ENCODE results near the gene PRKCA. TPM values are rescaled to one million over a fixed set of nuclear protein-coding genes. Genes with fewer than 3 reads are reported as not detected.

Gene PRKCA
- total RNA-seq, 4 donors from 2014 or later: 9.0 to 76.1 (median 15.1) TPM

- intact Hi-C loops (cut with DNase I; ENCODE audit: low total_unique reads): no loop called here
- Histone ChIP-seq H3K27me3 (no peaks in the 10 kb centered on the region), H3K9me3 (no peaks in the 10 kb centered on the region), H3K36me3 (no peaks in the 10 kb centered on the region), H3K4me3 (no peak overlapping the region), H3K4me1 (no peaks in the 10 kb centered on the region), H3K27ac (no peak overlapping the region)
- no peak for TF ChIP-seq POLR2A (IDR thresholded peaks at IDR 0.05)
- TF ChIP-seq CTCF (IDR thresholded peaks at IDR 0.05): no peak
- no peak for DNase-seq
Observed at GRCh38 chr17:66686601-66687000, 384.2 kb downstream of the PRKCA start.

GRCh38 chr17:66687570-66688284 lies 385.3 kb downstream of the PRKCA start:
- Histone ChIP-seq H3K36me3 (no peaks in the 10 kb centered on the region), H3K4me3 (no peak overlapping the region), H3K27me3 (no peaks in the 10 kb centered on the region), H3K9me3 (no peaks in the 10 kb centered on the region), H3K4me1 (no peaks in the 10 kb centered on the region), H3K27ac (no peak overlapping the region)
- intact Hi-C loops (cut with DNase I; ENCODE audit: low total_unique reads): no loop called here
- TF ChIP-seq CTCF (IDR thresholded peaks at IDR 0.05): no peak
- TF ChIP-seq POLR2A (IDR thresholded peaks at IDR 0.05): no peak
- no peak for DNase-seq

GRCh38 chr17:66689221-66689620 lies 386.8 kb downstream of the PRKCA start:
- Histone ChIP-seq H3K27me3 (no peaks in the 10 kb centered on the region), H3K4me1 (no peaks in the 10 kb centered on the region), H3K27ac (no peak overlapping the region), H3K4me3 (no peak overlapping the region), H3K36me3 (no peaks in the 10 kb centered on the region), H3K9me3 (no peaks in the 10 kb centered on the region)
- TF ChIP-seq POLR2A (IDR thresholded peaks at IDR 0.05): no peak
- no peak for TF ChIP-seq CTCF (IDR thresholded peaks at IDR 0.05)
- intact Hi-C loops (cut with DNase I; ENCODE audit: low total_unique reads): no loop called here
- no peak for DNase-seq

DNA sequence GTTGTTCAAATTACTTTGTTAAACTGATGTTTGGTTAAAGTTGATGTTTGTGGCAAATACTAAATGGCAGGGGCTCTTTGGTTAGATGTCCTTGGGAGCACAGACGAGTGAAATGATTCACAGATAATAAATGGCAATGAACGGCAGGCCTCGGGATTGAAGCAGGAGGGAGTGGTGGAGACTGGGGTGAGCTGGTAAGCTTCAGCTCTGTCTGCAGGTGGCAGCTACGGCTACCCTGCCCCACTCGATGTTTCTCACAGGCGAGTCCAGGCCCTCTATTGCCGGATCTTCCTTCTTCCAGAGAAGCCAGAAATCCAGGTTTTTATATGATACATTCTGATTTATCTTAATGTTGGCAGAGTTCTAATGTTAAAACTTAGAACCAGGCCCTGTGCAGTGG lies 387.8 kb downstream of the PRKCA start:
- H3K27ac ChIP-seq: no peak overlapping the region
- TF ChIP-seq POLR2A (IDR thresholded peaks at IDR 0.05) (no peak), CTCF (IDR thresholded peaks at IDR 0.05) (no peak)
- intact Hi-C loops (cut with DNase I; ENCODE audit: low total_unique reads): no loop called here
- H3K4me3 ChIP-seq: no peak overlapping the region
- H3K4me1 ChIP-seq: no peaks in the 10 kb centered on the region
- no peaks in the 10 kb centered on the region for H3K9me3 ChIP-seq
- no peaks in the 10 kb centered on the region for H3K27me3 ChIP-seq
- no peak for DNase-seq
- H3K36me3 ChIP-seq: no peaks in the 10 kb centered on the region

- Histone ChIP-seq H3K4me3 (no peak overlapping the region), H3K9me3 (no peaks in the 10 kb centered on the region), H3K27ac (no peak overlapping the region), H3K36me3 (no peaks in the 10 kb centered on the region), H3K4me1 (no peaks in the 10 kb centered on the region), H3K27me3 (no peaks in the 10 kb centered on the region)
- no peak for DNase-seq
- intact Hi-C loops (cut with DNase I; ENCODE audit: low total_unique reads): no loop called here
- TF ChIP-seq CTCF (IDR thresholded peaks at IDR 0.05) (no peak), POLR2A (IDR thresholded peaks at IDR 0.05) (no peak)
Observed at GRCh38 chr17:66691644-66692420, 389.4 kb downstream of the PRKCA start.

All from uterus (tissue), 4 donors.